ENCODE measurements around the gene FTSJ1.

GRCh38 chrX:48450076-48450475 is 25.9 kb upstream of the FTSJ1 start:
- TF ChIP-seq, protein P1, sequence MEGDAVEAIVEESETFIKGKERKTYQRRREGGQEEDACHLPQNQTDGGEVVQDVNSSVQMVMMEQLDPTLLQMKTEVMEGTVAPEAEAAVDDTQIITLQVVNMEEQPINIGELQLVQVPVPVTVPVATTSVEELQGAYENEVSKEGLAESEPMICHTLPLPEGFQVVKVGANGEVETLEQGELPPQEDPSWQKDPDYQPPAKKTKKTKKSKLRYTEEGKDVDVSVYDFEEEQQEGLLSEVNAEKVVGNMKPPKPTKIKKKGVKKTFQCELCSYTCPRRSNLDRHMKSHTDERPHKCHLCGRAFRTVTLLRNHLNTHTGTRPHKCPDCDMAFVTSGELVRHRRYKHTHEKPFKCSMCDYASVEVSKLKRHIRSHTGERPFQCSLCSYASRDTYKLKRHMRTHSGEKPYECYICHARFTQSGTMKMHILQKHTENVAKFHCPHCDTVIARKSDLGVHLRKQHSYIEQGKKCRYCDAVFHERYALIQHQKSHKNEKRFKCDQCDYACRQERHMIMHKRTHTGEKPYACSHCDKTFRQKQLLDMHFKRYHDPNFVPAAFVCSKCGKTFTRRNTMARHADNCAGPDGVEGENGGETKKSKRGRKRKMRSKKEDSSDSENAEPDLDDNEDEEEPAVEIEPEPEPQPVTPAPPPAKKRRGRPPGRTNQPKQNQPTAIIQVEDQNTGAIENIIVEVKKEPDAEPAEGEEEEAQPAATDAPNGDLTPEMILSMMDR (IDR thresholded peaks at IDR 0.05): no peak
- TF ChIP-seq POLR2A (IDR thresholded peaks at IDR 0.05): no peak
